A549 (cell line): ENCODE results near the gene GSC2. TPM values are rescaled to one million over a fixed set of nuclear protein-coding genes. Genes with fewer than 3 reads are reported as not detected.

Experiments
- ATAC-seq, 2 experiments: fragments of 200-7000 bp in 1 of 2; fragments of >200 bp in 1 of 2; cut with Nextera tagmentation in 1 of 2; cut with Tn5 transposase in 1 of 2; 3 replicates each; pipeline versions ENCODE4 v1.8.0 to v1.9.1; 2018 to 2020; ENCODE audit warnings: mild to moderate bottlenecking in 1 of 2, moderate library complexity in 1 of 2
- CTCF ChIA-PET: fragments of 300-600 bp; sonication (Branson Sonifier 250); formaldehyde crosslinking; extraction: SDS; loops from one replicate; lab custom pipeline; 2021; ENCODE audit warnings: antibody characterized with exemption, inconsistent platforms; lab: Yijun Ruan, JAX
- POLR2A ChIA-PET: fragments of 350-600 bp; formaldehyde crosslinking; extraction: SDS; loops from one replicate; lab custom pipeline; 2021; ENCODE audit warnings: antibody characterized with exemption, inconsistent platforms; lab: Yijun Ruan, JAX
- DNase-seq, 2 experiments: peaks; one replicate each; pipeline versions ENCODE4 v3.0.0 to v3.0.0-alpha.2; 2011 to 2016; ENCODE audit warnings: low read depth in 1 of 2, low spot score in 1 of 2
- FAIRE-seq: peaks from 2 replicates; lab custom pipeline; 2011; peaks lifted over from hg19 to GRCh38; lab: Jason Lieb, UNC
- H3K27ac ChIP-seq, 2 experiments: fragments of >200 bp; sonication (Bioruptor Twin); formaldehyde crosslinking; 3 replicates each; pipeline ENCODE4 v1.5.1; 2016 to 2017
- H3K4me1 ChIP-seq: fragments of >200 bp; sonication (Bioruptor Twin); formaldehyde crosslinking; 3 replicates; pipeline ENCODE4 v1.6.1; 2016
- H3K4me2 ChIP-seq: fragments of >200 bp; sonication (Bioruptor Twin); formaldehyde crosslinking; 3 replicates; pipeline ENCODE4 v1.6.1; 2016
- H3K4me3 ChIP-seq: fragments of >200 bp; sonication (Bioruptor Twin); formaldehyde crosslinking; 3 replicates; pipeline ENCODE4 v1.5.1; 2016
- H3K9me3 ChIP-seq: fragments of >200 bp; sonication (Bioruptor Twin); formaldehyde crosslinking; 3 replicates; pipeline ENCODE4 v1.6.1; 2016
- CBX8 ChIP-seq: fragments of 200-600 bp; sonication (generic); IDR thresholded peaks from 2 replicates; pipeline ENCODE4 v1.6.1; 2016
- CHD2 ChIP-seq: fragments of 150-350 bp; IDR thresholded peaks from 2 replicates; pipeline ENCODE4 v1.6.1; 2014; ENCODE audit warnings: low read length; ENCODE audit not compliant: partially characterized antibody
- CHD4 ChIP-seq: fragments of 200-600 bp; sonication (generic); IDR thresholded peaks from 2 replicates; pipeline ENCODE4 v1.6.1; 2016; ENCODE audit warnings: antibody characterized with exemption, mild to moderate bottlenecking, borderline replicate concordance
- E2F6 ChIP-seq: IDR thresholded peaks from 2 replicates; pipeline ENCODE4 v1.6.1; 2012; ENCODE audit warnings: low read depth, borderline replicate concordance
- GATA3 ChIP-seq: IDR thresholded peaks from 2 replicates; pipeline ENCODE4 v1.6.1; 2012; ENCODE audit warnings: borderline replicate concordance
- HOXB5 ChIP-seq: fragments of 250-450 bp; sonication (Bioruptor Pico); IDR thresholded peaks from 2 replicates; pipeline ENCODE4 v1.5.0; 2020; ENCODE audit warnings: mild to moderate bottlenecking, moderate library complexity
- MYC ChIP-seq: IDR thresholded peaks from 2 replicates; pipeline ENCODE4 v1.6.1; 2012; ENCODE audit warnings: mild to moderate bottlenecking, inconsistent platforms, low read length, improper control_type of control experiment, borderline replicate concordance
- NFE2L2 ChIP-seq: fragments of 150-350 bp; conservative IDR thresholded peaks from 2 replicates; pipeline ENCODE4 v1.6.1; 2014; ENCODE audit warnings: low read length
- PBX3 ChIP-seq: IDR thresholded peaks from 2 replicates; pipeline ENCODE4 v1.6.1; 2012
- POLR2AphosphoS2 ChIP-seq: conservative IDR thresholded peaks from 2 replicates; pipeline ENCODE4 v1.6.1; 2012; ENCODE audit warnings: low read length, improper control_type of control experiment, inconsistent platforms
- RAD21 ChIP-seq, 2 experiments: fragments of >200 bp in 1 of 2; sonication (Bioruptor Twin) in 1 of 2; formaldehyde crosslinking in 1 of 2; IDR thresholded peaks in 1 of 2; conservative IDR thresholded peaks in 1 of 2; 2 replicates in 1 of 2; 3 replicates in 1 of 2; pipeline ENCODE4 v1.6.1; 2012 to 2018; ENCODE audit warnings: inconsistent platforms in 1 of 2
- REST ChIP-seq: fragments of 200-600 bp; sonication (generic); IDR thresholded peaks from 2 replicates; pipeline ENCODE4 v1.6.1; 2016; ENCODE audit warnings: antibody characterized with exemption, mild to moderate bottlenecking, moderate library complexity
- SMC3 ChIP-seq: fragments of >200 bp; sonication (Bioruptor Twin); formaldehyde crosslinking; IDR thresholded peaks from 3 replicates; pipeline ENCODE4 v1.6.1; 2018; ENCODE audit warnings: inconsistent platforms
- SREBF2 ChIP-seq: fragments of 450-650 bp; IDR thresholded peaks from 2 replicates; pipeline ENCODE4 v1.6.1; 2014; ENCODE audit warnings: mild to moderate bottlenecking, moderate library complexity
- ZC3H11A ChIP-seq: fragments of 450-650 bp; IDR thresholded peaks from 2 replicates; pipeline ENCODE4 v1.6.1; 2014; ENCODE audit warnings: antibody characterized with exemption, mild to moderate bottlenecking
- WGBS: methylation state at CpG from one replicate; pipeline ENCODE4 v1.1.6; 2017; ENCODE audit errors: missing lambda C conversion rate; 5-methylcytosine and 5-hydroxymethylcytosine counted together
- polyA plus RNA-seq, 4 experiments: library from polyadenylated mRNA; depleted of rRNA in 3 of 4; stranded (reverse); fragments of >200 nt; fragmentation: RNase III in 1 of 4; extraction: RNeasy Plus Mini Kit Qiagen cat#74134 plus additional on column Dnase treatment in 1 of 4; gene quantifications; 2 replicates in 3 of 4; 3 replicates in 1 of 4; pipeline ENCODE4 v1.2.3, GENCODE V29; 2011 to 2017
- TF ChIP-seq, protein P1 (sequence below): fragments of 150-350 bp; IDR thresholded peaks from 2 replicates; pipeline ENCODE4 v1.6.1; 2014; ENCODE audit warnings: low read depth, mild to moderate bottlenecking, low read length
- TF ChIP-seq, protein P2 (sequence below): IDR thresholded peaks from 2 replicates; pipeline ENCODE4 v1.6.1; 2012

Gene GSC2
- polyA plus RNA-seq, 2 of the 4 experiments (the other 2 are of a cell fraction): not detected

DNA sequence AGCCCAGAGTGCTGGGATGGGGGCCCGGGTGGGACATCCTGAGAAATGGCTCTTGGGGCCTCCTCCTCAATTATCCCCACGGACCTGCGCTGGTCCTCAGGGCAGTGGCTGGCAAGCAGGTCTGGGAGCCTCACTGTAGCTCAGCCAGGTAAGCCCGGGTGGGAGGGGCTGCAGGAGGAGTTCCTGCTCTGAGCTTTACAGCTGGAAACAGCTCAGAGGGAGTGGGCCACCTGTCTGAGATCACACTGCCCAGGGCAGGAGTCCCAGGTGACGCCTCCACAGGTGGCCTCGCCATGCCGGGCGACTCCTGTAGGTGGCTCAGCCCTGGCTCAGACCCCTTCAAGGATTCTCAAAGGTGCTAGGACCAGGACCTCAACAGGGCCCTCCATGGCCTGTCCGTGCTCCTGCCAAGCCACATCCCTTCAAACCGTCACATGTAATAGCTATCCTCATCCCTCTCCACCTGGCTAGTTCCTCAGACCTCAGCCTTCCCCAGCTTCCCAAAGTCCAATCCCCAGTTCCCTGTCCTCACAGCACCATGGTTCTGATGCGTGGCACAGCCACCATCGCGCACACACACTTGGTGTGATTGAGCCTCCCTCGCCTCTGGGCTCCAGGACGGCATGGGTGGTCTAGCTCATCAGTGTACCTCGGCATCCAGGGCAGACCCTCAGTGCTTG is 22.6 kb downstream of the GSC2 start:
- TF ChIP-seq GATA3: no peak
- TF ChIP-seq E2F6: no peak
- TF ChIP-seq RAD21 (conservative IDR thresholded peaks at IDR 0.05 in 1 of 2, IDR thresholded peaks at IDR 0.05 in 1 of 2): no peak
- TF ChIP-seq, protein P1, sequence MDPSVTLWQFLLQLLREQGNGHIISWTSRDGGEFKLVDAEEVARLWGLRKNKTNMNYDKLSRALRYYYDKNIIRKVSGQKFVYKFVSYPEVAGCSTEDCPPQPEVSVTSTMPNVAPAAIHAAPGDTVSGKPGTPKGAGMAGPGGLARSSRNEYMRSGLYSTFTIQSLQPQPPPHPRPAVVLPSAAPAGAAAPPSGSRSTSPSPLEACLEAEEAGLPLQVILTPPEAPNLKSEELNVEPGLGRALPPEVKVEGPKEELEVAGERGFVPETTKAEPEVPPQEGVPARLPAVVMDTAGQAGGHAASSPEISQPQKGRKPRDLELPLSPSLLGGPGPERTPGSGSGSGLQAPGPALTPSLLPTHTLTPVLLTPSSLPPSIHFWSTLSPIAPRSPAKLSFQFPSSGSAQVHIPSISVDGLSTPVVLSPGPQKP: no peak
- TF ChIP-seq ZC3H11A: no peak
- no peak for TF ChIP-seq CHD4
- TF ChIP-seq MYC: no peak
- TF ChIP-seq CHD2: no peak
- TF ChIP-seq, protein P2, sequence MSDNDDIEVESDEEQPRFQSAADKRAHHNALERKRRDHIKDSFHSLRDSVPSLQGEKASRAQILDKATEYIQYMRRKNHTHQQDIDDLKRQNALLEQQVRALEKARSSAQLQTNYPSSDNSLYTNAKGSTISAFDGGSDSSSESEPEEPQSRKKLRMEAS: no peak
- ChIA-PET POLR2A (no interaction called here), CTCF (no interaction called here)
- Histone ChIP-seq H3K4me2 (no peak overlapping the region), H3K27ac (no peak overlapping the region), H3K9me3 (no peaks in the 10 kb centered on the region), H3K4me3 (no peak overlapping the region), H3K4me1 (0 out of 3 replicates have a peak, but pooled peaks cover 2% of the 10 kb centered on the region)
- DNase-seq (no peak), ATAC-seq (no peak), FAIRE-seq (no peak)
- WGBS: 86% methylated on average over 15 of the region's 16 CpGs

DNA sequence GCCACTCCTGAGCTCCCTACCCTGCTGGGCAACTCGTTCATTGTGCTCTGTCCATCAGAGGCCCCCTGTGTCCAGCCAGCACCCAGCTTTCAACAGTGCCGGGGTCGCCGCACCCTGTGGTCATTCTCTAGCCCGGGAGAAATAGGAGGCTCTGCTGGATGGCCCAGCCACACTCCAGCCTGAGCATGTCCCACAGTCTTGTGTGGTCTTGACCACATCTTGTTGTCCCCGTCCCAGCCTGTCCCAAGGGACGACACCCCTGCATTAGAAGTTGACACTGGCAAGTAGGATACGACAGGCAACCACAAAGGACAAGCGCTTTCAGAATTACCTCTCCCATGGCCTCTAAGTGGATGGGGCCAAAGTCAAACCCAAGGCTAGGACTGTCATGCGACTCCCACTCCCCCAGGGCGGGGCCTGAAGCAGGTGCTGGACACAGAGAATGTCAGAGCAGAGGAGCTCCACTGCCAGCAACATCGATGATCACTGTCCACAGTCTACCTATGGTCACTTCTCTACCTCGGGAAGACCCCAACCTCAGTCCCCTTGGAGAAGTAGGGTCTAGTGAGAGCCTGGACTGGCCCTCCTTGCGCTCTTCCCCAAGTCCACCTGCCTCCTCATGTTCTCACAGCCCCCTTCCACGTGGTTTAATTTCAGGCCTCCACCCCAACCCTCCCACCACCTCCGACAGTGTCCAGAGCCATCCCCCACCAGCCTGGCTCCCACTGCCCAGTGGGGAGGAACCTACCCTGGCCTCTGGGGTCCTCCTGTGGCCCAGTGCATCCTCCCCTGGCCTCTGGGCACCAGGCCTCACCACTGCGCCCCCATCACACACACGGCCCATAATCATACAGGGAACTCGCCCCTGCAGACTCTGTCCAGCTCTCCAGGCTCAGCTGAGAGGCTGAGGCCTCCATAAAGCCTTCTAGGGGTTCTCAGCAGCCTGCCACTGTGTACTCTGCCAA is 23.5 kb downstream of the GSC2 start:
- DNase-seq (no peak), ATAC-seq (no peak), FAIRE-seq (no peak)
- no peaks in the 10 kb centered on the region for H3K9me3 ChIP-seq
- ChIA-PET POLR2A (interaction anchor here (0.9 kb wide), 1 partner anchor 18 kb away, joined by 3 read pairs; the partner anchor contains the start of gene ESS2), CTCF (no interaction called here)
- no peak overlapping the region for H3K4me2 ChIP-seq
- WGBS: 74% methylated on average over 15 of the region's 19 CpGs
- H3K4me1 ChIP-seq: 0 out of 3 replicates have a peak, but pooled peaks cover 2% of the 10 kb centered on the region
- H3K4me3 ChIP-seq: no peak overlapping the region
- TF ChIP-seq NFE2L2 (no peak), CBX8 (no peak), GATA3 (no peak), POLR2AphosphoS2 (no peak), PBX3 (no peak), HOXB5 (CRISPR knock-in tag) (no peak), SMC3 (no peak), SREBF2 (no peak), REST (no peak)
- TF ChIP-seq, protein P2: no peak
- TF ChIP-seq, all 56 proteins: peak for 0
- H3K27ac ChIP-seq: no peak overlapping the region
